A549 treated with GW870086 at 1 μM for 4 hours (cell line): Measurements from ENCODE around the gene LPAR3. TPM values are rescaled to one million over a fixed set of nuclear protein-coding genes. Genes with fewer than 3 reads are reported as not detected.

Experiments
- total RNA-seq: library from RNA; stranded (reverse); fragments of 200-300 nt; extraction: Qiagen RNA extraction; gene quantifications from 5 replicates; pipeline ENCODE4 v1.2.3, GENCODE V29; 2022; ENCODE audit warnings: low read depth

Gene LPAR3
- total RNA-seq = 0.38 to 0.75 TPM (median 0.44 TPM) in 5 replicates

GRCh38 chr1:84892705-84893618 lies at the start of gene LPAR3:
Gene LPAR3 (minus strand): TSS chr1:84893206. CDS start chr1:84866120, 27,086 bp downstream.

Other genes with a start within 250 kb of the LPAR3 start
- 10.4 to 14.2 TPM (median 13.1 TPM) in 5 replicates for gene SSX2IP, start 202.7 kb downstream of the LPAR3 start, total RNA-seq
- gene MCOLN2, start 103.9 kb upstream of the LPAR3 start, total RNA-seq = 1.2 to 2.9 TPM (median 2.1 TPM) in 5 replicates
- 2.9 to 4.7 TPM (median 3.6 TPM) in 5 replicates for gene MCOLN3, start 155.3 kb upstream of the LPAR3 start, total RNA-seq